Activated CD4-positive, CD25-positive, alpha-beta regulatory T cell treated with anti-CD3 and anti-CD28 coated beads, Interleukin-2, amount 50 U/mL, for 24 hours (primary cell): ENCODE measurements around the gene TUT7.

Experiments used
- ATAC-seq, 2 donors: fragments of 150-1000 bp; cut with Tn5 transposase; one replicate each; pipeline ENCODE4 v1.10.0; 2021; ENCODE audit warnings: mild to moderate bottlenecking in 1 of 2, moderate library complexity in 1 of 2

TUT7 gene

GRCh38 chr9:86256653-86257052 lies 97.6 kb downstream of the TUT7 start:
- ATAC-seq = no peak

DNA sequence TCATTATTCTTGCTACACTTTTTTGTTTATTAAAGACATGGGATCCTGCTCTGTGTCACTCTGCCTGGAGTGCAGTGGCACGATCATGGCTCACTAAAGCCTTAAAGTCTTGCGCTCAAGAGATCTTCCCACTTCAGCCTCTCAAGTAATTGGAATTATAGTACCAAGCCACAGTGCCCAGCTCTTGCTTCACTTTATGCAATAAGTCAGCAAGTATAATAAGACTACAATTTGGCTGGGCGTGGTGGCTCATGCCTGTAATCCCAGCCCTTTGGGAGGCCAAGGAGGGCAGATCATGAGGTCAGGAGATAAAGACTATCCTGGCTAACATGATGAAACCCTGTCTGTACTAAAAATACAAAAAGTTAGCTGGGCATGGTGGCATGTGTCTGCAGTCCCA lies 100.6 kb downstream of the TUT7 start:
- no peak for ATAC-seq

DNA sequence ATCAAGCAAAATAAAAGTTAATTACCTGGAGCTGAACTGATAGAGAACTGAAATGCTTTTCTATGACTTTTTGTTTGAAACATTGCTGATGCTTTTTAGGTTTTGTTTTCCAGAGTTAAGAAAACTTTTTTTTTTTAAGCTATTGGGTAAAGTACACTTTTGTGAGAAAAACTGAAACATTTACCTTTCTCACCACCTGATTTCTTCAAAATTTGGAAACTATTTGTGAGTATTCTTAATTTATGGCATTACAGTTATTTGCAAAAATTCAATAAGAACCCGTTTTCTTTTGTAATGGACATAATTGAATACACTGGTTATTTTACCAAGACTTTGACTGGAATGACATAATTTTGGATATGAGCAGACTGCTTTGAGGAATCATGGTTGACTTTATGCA lies 101.3 kb downstream of the TUT7 start:
- ATAC-seq = no peak

DNA sequence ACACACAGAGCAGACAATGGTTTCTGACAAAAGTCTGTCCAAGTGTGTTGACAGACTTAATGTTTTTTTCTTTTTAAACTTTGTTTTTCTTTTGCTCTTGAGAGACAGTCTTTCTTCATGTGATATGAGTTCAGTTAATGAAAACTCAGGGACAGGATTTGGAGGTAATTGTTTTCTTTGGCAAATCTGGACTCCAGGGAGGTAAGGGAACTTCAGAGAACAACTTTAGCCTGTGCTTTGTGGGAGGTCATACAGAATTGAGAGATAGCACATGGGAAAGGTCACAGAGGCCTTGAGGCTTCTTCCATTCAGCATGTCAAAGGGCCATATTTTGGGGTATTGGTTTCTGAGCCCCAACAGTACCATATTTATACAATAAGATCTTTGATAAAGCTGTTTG lies 104.1 kb downstream of the TUT7 start:
- no peak for ATAC-seq

DNA sequence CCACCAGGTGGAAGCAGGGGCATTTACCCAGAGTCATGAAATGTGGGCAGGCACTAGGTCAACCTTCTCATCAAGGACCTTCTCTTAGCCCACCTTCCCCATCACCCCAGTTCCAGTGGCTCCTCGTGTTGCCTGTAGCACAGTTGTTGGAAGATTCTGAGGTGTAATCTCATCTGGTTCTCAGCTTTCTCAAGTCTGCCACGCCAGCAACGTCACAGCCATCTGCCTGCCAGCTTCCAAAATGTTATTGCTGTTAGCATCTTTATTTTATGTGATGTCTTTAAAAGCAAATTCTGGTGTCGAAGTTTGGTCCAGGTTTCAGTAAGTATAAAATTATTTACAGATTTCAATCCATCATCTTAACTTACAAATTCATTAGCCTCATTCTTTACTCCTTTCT lies 105.5 kb downstream of the TUT7 start:
- no peak for ATAC-seq

DNA sequence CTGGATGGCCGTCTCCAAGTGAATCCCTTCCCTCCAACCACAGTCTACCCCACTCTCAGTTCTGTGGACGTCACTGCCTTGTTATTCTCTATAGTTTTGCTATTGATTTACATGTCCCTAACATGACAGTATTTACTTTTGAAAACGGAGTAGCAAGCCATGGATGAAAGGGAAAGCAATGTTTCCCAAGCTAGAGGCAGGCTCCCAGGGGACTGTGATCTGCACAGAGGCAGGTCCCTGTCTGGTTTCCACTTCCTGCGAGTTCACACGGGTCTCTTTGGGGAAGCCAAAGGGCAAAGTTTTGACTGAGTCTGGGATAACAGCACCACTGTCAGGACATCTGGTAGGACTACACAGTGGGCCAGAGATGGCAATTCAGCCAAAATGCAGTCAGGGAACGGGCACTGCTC lies 107.5 kb downstream of the TUT7 start:
- no peak for ATAC-seq

- no peak for ATAC-seq
These were observed 112.1 kb downstream of the TUT7 start for GRCh38 chr9:86242071-86242470.

- peak; percentile 48 to 65 for ATAC-seq
These were observed 113.0 kb downstream of the TUT7 start for GRCh38 chr9:86241216-86241615.

DNA sequence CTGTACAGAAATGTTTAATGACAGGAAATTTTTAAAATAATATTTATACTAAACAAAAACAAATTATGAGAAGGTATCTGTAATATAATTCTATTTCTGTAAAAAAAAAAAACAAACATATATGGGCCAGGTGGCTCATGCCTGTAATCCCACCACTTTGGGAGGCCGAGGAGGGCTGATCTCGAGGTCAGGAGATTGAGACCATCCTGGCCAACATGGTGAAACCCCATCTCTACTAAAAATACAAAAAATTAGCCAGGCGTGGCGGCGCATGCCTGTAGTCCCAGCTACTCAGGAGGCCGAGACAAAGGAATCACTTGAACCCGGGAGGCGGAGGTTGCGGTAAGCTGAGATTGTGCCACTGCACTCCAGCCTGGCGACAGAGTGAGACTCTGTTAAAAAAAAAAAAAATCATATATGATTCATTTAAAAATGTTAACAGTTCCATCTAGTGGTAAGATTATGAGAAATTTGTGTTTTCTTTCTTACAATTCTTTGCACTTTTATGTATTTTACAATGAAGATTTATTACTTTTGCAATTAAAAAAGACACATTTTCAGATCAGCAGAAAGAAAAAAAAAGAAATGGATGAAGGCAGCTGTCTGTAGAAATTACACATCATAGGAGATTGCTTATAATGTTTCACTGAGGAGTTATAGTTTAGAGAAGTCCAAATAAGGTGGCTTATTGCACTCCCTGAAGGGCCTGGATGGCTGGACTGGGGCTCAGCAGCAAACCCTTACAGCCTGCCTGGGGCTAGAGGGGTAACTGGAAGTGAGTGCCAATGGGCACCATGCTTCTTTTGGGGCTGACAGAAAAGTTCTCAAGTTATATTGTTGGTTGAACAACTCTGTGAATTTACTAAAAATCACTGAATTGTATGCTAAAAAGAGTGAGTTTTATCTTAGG lies 115.1 kb downstream of the TUT7 start:
- no peak for ATAC-seq
